ENCODE results near the gene NLRP4.

NLRP4 gene

GRCh38 chr19:55867101-55867500 is 30.8 kb downstream of the NLRP4 start:
- DNase-seq (ENCODE audit: low spot score), result no peak
- Histone ChIP-seq H3K27ac (no peak overlapping the region), H3K4me3 (no peak overlapping the region)
- TF ChIP-seq CTCF (IDR thresholded peaks at IDR 0.05), result no peak

- no peak overlapping the region for H3K4me3 ChIP-seq
- no peak for DNase-seq (ENCODE audit: low spot score)
- no peak for TF ChIP-seq CTCF (IDR thresholded peaks at IDR 0.05)
- H3K27ac ChIP-seq, result no peak overlapping the region
These were observed 34.4 kb downstream of the NLRP4 start for GRCh38 chr19:55870736-55871135.

- no peak for DNase-seq (ENCODE audit: low spot score)
- Histone ChIP-seq H3K4me3 (no peak overlapping the region), H3K27ac (no peak overlapping the region)
- no peak for TF ChIP-seq CTCF (IDR thresholded peaks at IDR 0.05)
These were observed 40.9 kb downstream of the NLRP4 start for GRCh38 chr19:55877211-55877610.

- no peak for TF ChIP-seq CTCF (IDR thresholded peaks at IDR 0.05)
- no peak for DNase-seq (ENCODE audit: low spot score)
- Histone ChIP-seq H3K4me3 (no peak overlapping the region), H3K27ac (no peak overlapping the region)
These were observed 46.3 kb downstream of the NLRP4 start for GRCh38 chr19:55882626-55883025.

- no peak for TF ChIP-seq CTCF (IDR thresholded peaks at IDR 0.05)
- no peak for DNase-seq (ENCODE audit: low spot score)
- Histone ChIP-seq H3K27ac (no peak overlapping the region), H3K4me3 (no peak overlapping the region)
These were observed 62.6 kb downstream of the NLRP4 start for GRCh38 chr19:55898911-55899310.

GRCh38 chr19:55901369-55902079 is 65.2 kb downstream of the NLRP4 start:
- no peak for TF ChIP-seq CTCF (IDR thresholded peaks at IDR 0.05)
- DNase-seq (ENCODE audit: low spot score), result no peak
- Histone ChIP-seq H3K27ac (no peak overlapping the region), H3K4me3 (no peak overlapping the region)

GRCh38 chr19:55902080-55902751 is 65.9 kb downstream of the NLRP4 start:
- Histone ChIP-seq H3K4me3 (no peak overlapping the region), H3K27ac (no peak overlapping the region)
- DNase-seq (ENCODE audit: low spot score), result no peak
- no peak for TF ChIP-seq CTCF (IDR thresholded peaks at IDR 0.05)

Measured in coronary artery (tissue), 2 donors.